ENCODE results near the gene FGF22.
A peak's percentile ranks its signal among the peaks of the same experiment; 100 is the strongest.

Gene FGF22

GRCh38 chr19:610071-610800, 29.4 kb upstream of the FGF22 start:
- H3K36me3 ChIP-seq (ENCODE audit: control insufficient read depth, insufficient read depth, low read length): no peaks in the 10 kb centered on the region; the same call in none of the 2 replicates
- no peak for TF ChIP-seq CTCF (IDR thresholded peaks at IDR 0.05; ENCODE audit: insufficient read depth, low read length, poor library complexity, severe bottlenecking)
- peak; percentile 53 for DNase-seq (ENCODE audit: extremely low read depth, insufficient read length)
- H3K27me3 ChIP-seq (replicated peaks; ENCODE audit: control insufficient read depth, insufficient read depth, low read length): no peaks in the 10 kb centered on the region
- H3K4me3 ChIP-seq (replicated peaks; ENCODE audit: low read depth, low read length): peak overlapping the region; percentile 47

- peak overlapping the region; percentile 47 for H3K4me3 ChIP-seq (replicated peaks; ENCODE audit: low read depth, low read length)
- DNase-seq (ENCODE audit: extremely low read depth, insufficient read length): peak; percentile 79
- no peak for TF ChIP-seq CTCF (IDR thresholded peaks at IDR 0.05; ENCODE audit: insufficient read depth, low read length, poor library complexity, severe bottlenecking)
- H3K27me3 ChIP-seq (replicated peaks; ENCODE audit: control insufficient read depth, insufficient read depth, low read length): no peaks in the 10 kb centered on the region
- no peaks in the 10 kb centered on the region; the same call in none of the 2 replicates for H3K36me3 ChIP-seq (ENCODE audit: control insufficient read depth, insufficient read depth, low read length)
These were observed 28.7 kb upstream of the FGF22 start for GRCh38 chr19:610801-611480.

- no peaks in the 10 kb centered on the region for H3K27me3 ChIP-seq (replicated peaks; ENCODE audit: control insufficient read depth, insufficient read depth, low read length)
- no peaks in the 10 kb centered on the region; the same call in none of the 2 replicates for H3K36me3 ChIP-seq (ENCODE audit: control insufficient read depth, insufficient read depth, low read length)
- no peak for TF ChIP-seq CTCF (IDR thresholded peaks at IDR 0.05; ENCODE audit: insufficient read depth, low read length, poor library complexity, severe bottlenecking)
- H3K4me3 ChIP-seq (replicated peaks; ENCODE audit: low read depth, low read length): no peak overlapping the region
- DNase-seq (ENCODE audit: extremely low read depth, insufficient read length): no peak
These were observed 28.2 kb upstream of the FGF22 start for GRCh38 chr19:611481-611868.

GRCh38 chr19:612941-613340, 26.7 kb upstream of the FGF22 start:
- TF ChIP-seq CTCF (IDR thresholded peaks at IDR 0.05; ENCODE audit: insufficient read depth, low read length, poor library complexity, severe bottlenecking): no peak

GRCh38 chr19:613732-614567, 25.7 kb upstream of the FGF22 start:
- Histone ChIP-seq H3K4me3 (replicated peaks; ENCODE audit: low read depth, low read length) (no peak overlapping the region), H3K36me3 (ENCODE audit: control insufficient read depth, insufficient read depth, low read length) (peaks cover 7% of the 10 kb centered on the region), H3K27me3 (replicated peaks; ENCODE audit: control insufficient read depth, insufficient read depth, low read length) (no peaks in the 10 kb centered on the region)
- DNase-seq (ENCODE audit: extremely low read depth, insufficient read length): no peak
- TF ChIP-seq CTCF (IDR thresholded peaks at IDR 0.05; ENCODE audit: insufficient read depth, low read length, poor library complexity, severe bottlenecking): no peak

More at GRCh38 chr19:612941-613340, 26.7 kb upstream of the FGF22 start:
- Histone ChIP-seq H3K4me3 (replicated peaks; ENCODE audit: low read depth, low read length) (no peak overlapping the region), H3K36me3 (ENCODE audit: control insufficient read depth, insufficient read depth, low read length) (peaks cover 2% of the 10 kb centered on the region), H3K27me3 (replicated peaks; ENCODE audit: control insufficient read depth, insufficient read depth, low read length) (no peaks in the 10 kb centered on the region)
- DNase-seq (ENCODE audit: extremely low read depth, insufficient read length): no peak

Measured in GM06990 (cell line).